GM19328 (cell line): ENCODE results near the gene LRP2.
"Not testable (repeated sequence)": the region's sequence is repeated elsewhere in the genome, so short reads cannot be mapped to it uniquely, and the experiment has no call there.

Experiments
- ATAC-seq: cut with Tn5 transposase; IDR thresholded peaks from one replicate; pipeline ENCODE4 v1.9.1; 2021; ENCODE audit warnings: mild to moderate bottlenecking, moderate library complexity; ENCODE audit not compliant: unreplicated experiment

LRP2 gene

GRCh38 chr2:169348321-169349024 lies 13.9 kb downstream of the LRP2 start:
- no peak for ATAC-seq

- no peak for ATAC-seq
Measured at GRCh38 chr2:169345486-169346437, 16.6 kb downstream of the LRP2 start.

GRCh38 chr2:169344736-169345485 lies 17.4 kb downstream of the LRP2 start:
- ATAC-seq: no peak

GRCh38 chr2:169343202-169343601 lies 19.1 kb downstream of the LRP2 start:
- no peak for ATAC-seq

- no peak for ATAC-seq
Measured at GRCh38 chr2:169339657-169340056, 22.7 kb downstream of the LRP2 start.

GRCh38 chr2:169336695-169337094 lies 25.6 kb downstream of the LRP2 start:
- ATAC-seq: no peak

DNA sequence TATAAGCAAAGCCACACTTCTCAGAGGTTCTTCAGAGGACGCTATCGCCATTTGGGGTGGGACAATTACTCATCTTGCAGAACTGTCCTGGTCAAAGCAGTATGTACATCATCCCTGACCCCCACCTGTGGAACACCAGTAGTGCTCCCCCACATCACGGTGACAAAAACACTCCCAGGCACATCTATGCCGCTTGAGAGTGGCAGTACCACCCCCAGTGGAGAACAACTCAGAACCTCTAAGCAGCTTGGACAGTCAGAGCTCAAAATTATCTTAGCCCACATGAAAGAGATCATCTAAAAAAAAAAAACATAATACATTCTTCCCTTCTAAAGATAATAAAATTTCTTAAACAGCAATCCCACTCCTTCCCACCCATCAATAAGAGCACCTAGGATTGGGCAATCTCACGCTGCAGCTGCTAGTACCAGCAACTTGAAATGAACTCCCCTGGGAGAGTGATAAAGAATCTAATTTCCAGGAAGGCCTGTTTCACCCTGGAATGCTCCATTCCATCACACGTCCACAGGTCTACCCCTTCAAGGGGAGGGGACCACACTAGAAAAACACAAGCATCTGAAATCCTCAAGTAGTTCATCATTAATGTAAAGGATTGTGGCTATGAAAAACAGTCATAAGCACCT lies 31.7 kb downstream of the LRP2 start:
- ATAC-seq: no peak

DNA sequence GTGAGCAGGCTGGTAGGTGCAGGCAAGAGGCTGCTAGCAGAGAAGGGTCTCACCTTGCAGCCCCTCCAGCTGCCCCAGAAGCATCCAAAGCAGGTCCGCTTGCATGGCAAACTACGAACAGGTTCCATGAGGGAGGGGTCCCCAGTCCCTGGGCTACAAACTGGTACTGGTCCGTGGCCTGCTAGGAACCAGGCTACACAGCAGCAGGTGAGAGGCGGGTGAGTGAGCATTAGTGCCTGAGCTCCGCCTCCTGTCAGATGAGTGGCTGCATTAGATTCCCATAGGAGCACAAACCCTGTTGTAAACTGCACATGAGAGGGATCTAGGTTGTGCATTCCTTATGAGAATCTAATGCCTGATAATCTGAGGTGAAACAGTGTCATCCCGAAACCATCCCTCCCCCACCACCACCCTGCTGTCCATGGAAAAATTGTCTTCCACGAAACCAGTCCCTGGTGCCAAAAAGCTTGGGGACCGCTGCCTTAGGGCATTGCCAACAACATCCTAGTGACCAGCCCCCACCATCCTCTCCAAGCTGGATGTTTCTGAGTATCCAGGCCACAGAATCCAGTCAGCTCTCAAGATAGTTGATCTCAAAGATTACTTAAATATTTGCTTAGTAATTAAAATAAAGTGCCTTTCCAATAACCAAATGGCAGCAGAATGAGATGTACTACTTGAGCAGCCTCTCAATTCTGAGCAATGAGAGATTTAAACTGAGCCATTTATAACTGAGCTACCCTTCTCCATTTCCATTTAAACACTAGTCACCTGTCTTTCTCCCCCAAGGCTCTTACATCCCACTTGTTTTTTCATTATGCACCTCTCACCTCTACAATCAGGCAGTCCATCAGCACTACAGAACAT lies 32.4 kb downstream of the LRP2 start:
- ATAC-seq: no peak

DNA sequence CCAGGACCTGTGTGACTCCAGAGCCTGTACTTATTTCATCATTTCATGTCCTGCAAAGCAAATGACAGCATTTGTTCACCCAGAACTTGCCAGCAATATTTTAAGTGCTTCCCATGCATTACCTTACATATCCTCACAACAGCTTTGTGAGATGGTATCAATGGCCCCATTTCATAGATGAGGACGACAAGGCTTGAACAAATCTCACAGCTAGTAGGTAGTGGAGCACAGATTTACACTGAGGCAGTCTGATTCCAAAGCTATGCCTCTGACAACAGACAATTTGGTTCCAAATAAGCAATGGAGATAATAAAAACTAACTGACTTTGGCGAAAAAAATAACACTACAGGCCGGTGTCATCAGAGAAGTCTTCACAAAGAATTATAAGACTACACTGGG lies 33.5 kb downstream of the LRP2 start:
- no peak for ATAC-seq

- not testable (repeated sequence) for ATAC-seq
Measured at GRCh38 chr2:169327837-169328236, 34.5 kb downstream of the LRP2 start.

DNA sequence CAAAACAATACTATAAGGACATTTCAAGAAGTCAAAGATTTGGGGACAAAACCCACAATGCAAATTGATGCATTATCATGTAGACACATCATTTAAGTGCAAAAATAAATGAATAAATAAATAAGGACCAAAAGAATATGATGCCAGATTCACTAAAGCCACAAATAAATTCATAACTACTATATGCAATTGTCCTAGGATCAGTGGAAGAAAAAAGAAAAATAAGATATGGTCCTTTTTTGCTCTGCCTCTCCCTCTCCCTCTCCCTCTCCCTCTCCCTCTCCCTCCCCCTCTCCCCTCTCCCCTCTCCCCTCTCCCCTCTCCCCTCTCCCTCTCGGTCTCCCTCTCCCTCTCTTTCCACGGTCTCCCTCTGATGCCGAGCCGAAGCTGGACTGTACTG lies 36.4 kb downstream of the LRP2 start:
- ATAC-seq: not testable (repeated sequence)

DNA sequence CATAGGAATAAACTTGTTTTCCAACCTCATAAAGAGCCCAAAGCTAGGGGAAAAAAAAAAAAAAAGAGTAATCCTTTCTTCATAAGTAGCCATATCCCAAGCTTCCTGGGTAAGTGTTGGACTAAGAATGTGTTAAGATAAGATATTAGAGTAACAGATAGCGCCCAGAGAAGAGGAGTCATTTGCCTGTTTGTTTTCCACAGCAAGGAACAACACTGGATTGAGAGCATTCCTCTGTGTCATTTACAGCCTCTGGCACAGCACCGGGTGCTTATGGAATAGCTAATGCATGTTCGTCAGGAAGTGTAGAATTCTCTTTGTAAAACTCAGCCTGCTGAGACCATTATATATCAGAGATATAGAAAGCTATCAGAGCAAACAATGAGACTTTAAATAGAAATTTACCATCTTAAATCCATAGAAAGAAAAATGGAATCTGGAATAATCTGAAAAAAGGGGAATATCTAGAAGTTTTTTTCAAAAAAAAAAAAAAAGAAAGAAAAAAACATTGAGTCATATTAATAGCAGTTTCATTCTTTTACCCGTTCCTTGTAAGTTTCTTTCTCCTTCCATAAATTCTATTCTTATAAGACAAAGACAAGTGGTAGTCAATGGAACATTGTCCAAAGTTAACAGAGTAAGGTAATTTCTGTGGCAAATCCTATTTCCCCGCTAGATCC lies 37.6 kb downstream of the LRP2 start:
- ATAC-seq: no peak

- no peak for ATAC-seq
Measured at GRCh38 chr2:169323841-169324240, 38.5 kb downstream of the LRP2 start.

DNA sequence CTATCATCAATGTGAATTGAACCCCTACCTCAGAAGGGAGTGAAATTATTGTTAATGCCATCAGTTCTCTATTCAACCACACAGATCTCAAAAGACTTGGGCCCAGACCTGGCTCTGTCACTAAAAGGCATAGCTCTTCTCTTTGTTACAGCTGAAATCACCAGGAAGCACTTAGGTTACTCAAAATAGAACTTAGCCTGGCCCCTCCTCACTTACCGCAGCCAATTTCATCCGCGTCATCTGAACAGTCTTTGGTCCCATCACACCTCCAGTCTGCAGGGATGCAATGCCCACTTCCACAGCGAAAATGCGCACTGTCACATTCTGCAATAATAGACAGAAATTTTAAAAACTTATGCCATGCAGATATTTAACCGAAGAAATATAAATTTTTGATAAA lies 41.8 kb downstream of the LRP2 start:
- ATAC-seq: no peak

GRCh38 chr2:169315357-169315756 lies 47.0 kb downstream of the LRP2 start:
- no peak for ATAC-seq

GRCh38 chr2:169308349-169308748 lies 54.0 kb downstream of the LRP2 start:
- not testable (repeated sequence) for ATAC-seq

DNA sequence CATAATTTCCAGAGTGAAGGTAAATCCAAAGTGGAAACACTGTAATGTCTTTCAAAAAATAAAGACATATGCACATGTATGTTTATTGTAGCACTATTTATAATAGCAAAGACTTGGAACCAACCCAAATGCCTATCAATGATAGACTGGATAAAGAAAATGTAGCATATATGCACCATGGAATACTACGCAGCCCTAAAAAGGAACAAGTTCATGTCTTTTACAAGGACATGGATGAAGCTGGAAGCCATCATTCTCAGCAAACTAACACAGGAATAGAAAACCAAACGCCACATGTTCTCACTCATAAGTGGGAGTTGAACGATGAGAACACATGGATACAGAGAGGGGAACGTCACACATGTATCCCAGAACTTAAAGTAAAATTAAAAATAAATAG lies 57.6 kb downstream of the LRP2 start:
- not testable (repeated sequence) for ATAC-seq

- no peak for ATAC-seq
Measured at GRCh38 chr2:169303579-169304305, 58.6 kb downstream of the LRP2 start.

DNA sequence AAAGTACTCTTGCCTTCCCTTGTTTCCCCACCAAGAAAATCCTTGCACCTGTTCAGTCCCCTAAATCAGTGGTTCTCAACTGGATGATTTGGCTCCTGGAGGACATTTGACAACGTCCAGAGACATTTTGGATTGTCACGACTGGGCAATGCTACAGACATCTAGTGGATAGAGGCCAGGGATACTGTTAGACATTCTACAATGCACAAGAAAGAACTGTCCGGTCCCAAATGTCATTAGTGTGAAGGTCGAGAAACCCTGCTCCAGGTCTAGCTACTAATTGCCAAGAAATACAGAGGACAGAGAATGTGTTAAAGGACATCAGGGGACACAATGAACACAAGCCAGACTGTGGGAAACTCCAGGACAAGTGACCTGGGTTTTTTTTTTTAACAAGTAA lies 60.0 kb downstream of the LRP2 start:
- ATAC-seq: no peak
